SU-DHL-6 (cell line): ENCODE results near the gene GSTO1.

Source experiments
- H2AFZ ChIP-seq: fragments of 200-600 bp; sonication (generic); 2 replicates; pipeline ENCODE4 v1.6.1; 2014; ENCODE audit warnings: low read depth, mild to moderate bottlenecking, moderate library complexity, mixed read lengths, antibody characterized with exemption, low read length; ENCODE audit not compliant: severe bottlenecking
- H3F3A ChIP-seq: fragments of 200-600 bp; shearing (Covaris generic); 2 replicates; pipeline ENCODE4 v1.6.0; 2016; ENCODE audit warnings: antibody characterized with exemption, mild to moderate bottlenecking; ENCODE audit not compliant: insufficient read depth
- H3K27ac ChIP-seq: fragments of 200-600 bp; sonication (generic); 2 replicates; pipeline ENCODE4 v1.5.1; 2016; ENCODE audit warnings: low read depth, mild to moderate bottlenecking, low read length, moderate library complexity, mixed read lengths
- H3K27me3 ChIP-seq: fragments of 200-600 bp; sonication (generic), shearing (Covaris generic); 2 replicates; pipeline ENCODE4 v1.6.0; 2014; ENCODE audit warnings: mild to moderate bottlenecking, low read length
- H3K36me3 ChIP-seq: fragments of 200-600 bp; sonication (generic); 2 replicates; pipeline ENCODE4 v1.6.1; 2014; ENCODE audit warnings: mild to moderate bottlenecking, low read length, mixed read lengths
- H3K4me2 ChIP-seq: fragments of 300-600, 200-600 bp; shearing (Covaris generic), sonication (generic); 2 replicates; pipeline ENCODE4 v1.6.0; 2014; ENCODE audit warnings: low read length, low read depth, mild to moderate bottlenecking; ENCODE audit not compliant: poor library complexity, severe bottlenecking
- H3K4me3 ChIP-seq: fragments of 200-600 bp; sonication (generic); 2 replicates; pipeline ENCODE4 v1.5.1; 2014; ENCODE audit warnings: antibody characterized with exemption, low read length, mild to moderate bottlenecking, mixed read lengths; ENCODE audit not compliant: insufficient read depth, poor library complexity, severe bottlenecking
- H3K79me2 ChIP-seq: fragments of 200-600 bp; sonication (generic); 2 replicates; pipeline ENCODE4 v1.6.1; 2014; ENCODE audit warnings: mild to moderate bottlenecking, low read length, moderate library complexity; ENCODE audit not compliant: insufficient read depth
- H3K9ac ChIP-seq: fragments of 200-600 bp; sonication (generic); 2 replicates; pipeline ENCODE4 v1.7.0; 2014; ENCODE audit warnings: mild to moderate bottlenecking, low read length
- H3K9me2 ChIP-seq: fragments of 200-600 bp; sonication (generic); replicated peaks from 2 replicates; pipeline ENCODE4 v1.6.1; 2014; ENCODE audit warnings: low read length; ENCODE audit not compliant: insufficient read depth
- H3K9me3 ChIP-seq: fragments of 200-600 bp; sonication (generic); 2 replicates; pipeline ENCODE4 v1.6.1; 2014; ENCODE audit warnings: low read length, mixed read lengths; ENCODE audit not compliant: insufficient read depth
- H4K20me1 ChIP-seq: fragments of 200-600 bp; sonication (generic); 2 replicates; pipeline ENCODE4 v1.6.1; 2014; ENCODE audit warnings: low read depth, mild to moderate bottlenecking, antibody characterized with exemption, low read length, moderate library complexity, mixed read lengths
- EZH2phosphoT487 ChIP-seq: fragments of 200-600 bp; sonication (generic), shearing (Covaris generic); conservative IDR thresholded peaks from 2 replicates; pipeline ENCODE4 v1.6.1; 2018; ENCODE audit warnings: mild to moderate bottlenecking, antibody characterized with exemption, low read length, moderate library complexity, mixed read lengths
- TF ChIP-seq, protein P1 (sequence below): fragments of 200-600 bp; sonication (generic); IDR thresholded peaks from one replicate; pipeline ENCODE4 v1.5.1; 2017; ENCODE audit warnings: antibody characterized with exemption, mild to moderate bottlenecking, low read length, moderate library complexity; ENCODE audit not compliant: insufficient read depth, poor library complexity, severe bottlenecking

GSTO1 gene

DNA sequence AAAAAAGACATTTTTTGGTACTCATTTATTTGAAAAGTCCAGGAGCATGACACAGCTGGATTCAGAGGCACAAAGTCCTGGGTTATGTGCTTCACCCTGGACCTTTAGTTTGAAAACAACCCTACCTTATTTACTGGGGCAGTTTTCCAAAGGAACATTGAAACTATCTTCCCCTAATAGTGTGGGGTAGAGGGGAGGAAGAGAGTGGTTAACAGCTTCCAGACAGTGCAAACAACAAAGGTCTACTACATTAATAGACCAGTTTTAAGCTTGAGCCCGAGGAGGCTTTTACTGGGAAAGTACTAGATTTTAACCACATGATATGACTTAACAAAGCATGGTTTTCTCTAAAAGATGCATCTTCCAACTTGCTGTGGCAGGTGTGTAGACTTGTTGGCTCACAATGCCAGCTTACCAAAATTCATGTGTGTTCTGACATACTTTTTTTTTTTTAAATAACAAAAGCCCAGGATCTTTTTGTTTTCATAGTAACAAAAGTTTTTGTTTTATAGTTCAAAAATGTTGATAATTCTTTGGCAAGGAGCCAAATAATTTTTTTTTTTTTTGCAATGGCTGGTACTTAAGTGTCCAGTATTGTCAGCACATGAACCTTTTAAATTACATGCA is 1.8 kb downstream of the GSTO1 start:
- H3K79me2 ChIP-seq = peaks cover 24% of the 10 kb centered on the region; the same call in 1 of the 2 replicates
- peaks cover 16% of the 10 kb centered on the region; the same call in 1 of the 2 replicates for H4K20me1 ChIP-seq
- no peak overlapping the region for H2AFZ ChIP-seq
- no peaks in the 10 kb centered on the region for H3K9me2 ChIP-seq
- H3K9me3 ChIP-seq = no peaks in the 10 kb centered on the region
- no peak overlapping the region for H3K4me3 ChIP-seq
- no peaks in the 10 kb centered on the region for H3K36me3 ChIP-seq
- no peaks in the 10 kb centered on the region for H3K27me3 ChIP-seq
- H3K27ac ChIP-seq = no peak overlapping the region
- H3F3A ChIP-seq = no peaks in the 10 kb centered on the region
- H3K9ac ChIP-seq = no peak overlapping the region
- no peak overlapping the region for H3K4me2 ChIP-seq
- TF ChIP-seq, protein P1, sequence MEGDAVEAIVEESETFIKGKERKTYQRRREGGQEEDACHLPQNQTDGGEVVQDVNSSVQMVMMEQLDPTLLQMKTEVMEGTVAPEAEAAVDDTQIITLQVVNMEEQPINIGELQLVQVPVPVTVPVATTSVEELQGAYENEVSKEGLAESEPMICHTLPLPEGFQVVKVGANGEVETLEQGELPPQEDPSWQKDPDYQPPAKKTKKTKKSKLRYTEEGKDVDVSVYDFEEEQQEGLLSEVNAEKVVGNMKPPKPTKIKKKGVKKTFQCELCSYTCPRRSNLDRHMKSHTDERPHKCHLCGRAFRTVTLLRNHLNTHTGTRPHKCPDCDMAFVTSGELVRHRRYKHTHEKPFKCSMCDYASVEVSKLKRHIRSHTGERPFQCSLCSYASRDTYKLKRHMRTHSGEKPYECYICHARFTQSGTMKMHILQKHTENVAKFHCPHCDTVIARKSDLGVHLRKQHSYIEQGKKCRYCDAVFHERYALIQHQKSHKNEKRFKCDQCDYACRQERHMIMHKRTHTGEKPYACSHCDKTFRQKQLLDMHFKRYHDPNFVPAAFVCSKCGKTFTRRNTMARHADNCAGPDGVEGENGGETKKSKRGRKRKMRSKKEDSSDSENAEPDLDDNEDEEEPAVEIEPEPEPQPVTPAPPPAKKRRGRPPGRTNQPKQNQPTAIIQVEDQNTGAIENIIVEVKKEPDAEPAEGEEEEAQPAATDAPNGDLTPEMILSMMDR = no peak
- TF ChIP-seq EZH2phosphoT487 = no peak

DNA sequence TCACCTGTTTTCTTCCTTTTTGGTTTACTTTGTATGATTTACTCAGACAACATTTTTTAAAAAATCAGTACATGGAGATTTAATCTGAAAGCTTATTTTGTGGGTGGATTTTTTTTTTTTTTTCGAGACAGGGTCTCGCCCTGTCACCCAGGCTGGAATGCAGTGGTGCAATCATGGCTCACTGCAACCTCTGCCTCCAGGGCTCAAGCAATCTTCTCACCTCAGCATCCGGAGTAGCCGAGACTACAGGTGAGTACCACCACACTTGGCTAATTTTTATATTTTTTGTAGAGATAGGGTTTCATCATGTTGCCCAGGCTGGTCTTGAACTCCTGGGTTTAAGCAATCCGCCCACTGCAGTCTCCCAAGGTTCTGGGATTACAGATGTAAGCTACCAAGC is 2.5 kb downstream of the GSTO1 start:
- Histone ChIP-seq H3K4me2 (no peak overlapping the region), H4K20me1 (peaks cover 16% of the 10 kb centered on the region; the same call in 1 of the 2 replicates), H3K79me2 (peaks cover 24% of the 10 kb centered on the region; the same call in 1 of the 2 replicates), H3K27ac (no peak overlapping the region), H3F3A (no peaks in the 10 kb centered on the region), H3K36me3 (no peaks in the 10 kb centered on the region), H3K9ac (no peak overlapping the region), H3K9me2 (no peaks in the 10 kb centered on the region), H3K4me3 (no peak overlapping the region), H3K9me3 (no peaks in the 10 kb centered on the region), H2AFZ (no peak overlapping the region), H3K27me3 (no peaks in the 10 kb centered on the region)
- no peak for TF ChIP-seq EZH2phosphoT487
- TF ChIP-seq, protein P1 = no peak

DNA sequence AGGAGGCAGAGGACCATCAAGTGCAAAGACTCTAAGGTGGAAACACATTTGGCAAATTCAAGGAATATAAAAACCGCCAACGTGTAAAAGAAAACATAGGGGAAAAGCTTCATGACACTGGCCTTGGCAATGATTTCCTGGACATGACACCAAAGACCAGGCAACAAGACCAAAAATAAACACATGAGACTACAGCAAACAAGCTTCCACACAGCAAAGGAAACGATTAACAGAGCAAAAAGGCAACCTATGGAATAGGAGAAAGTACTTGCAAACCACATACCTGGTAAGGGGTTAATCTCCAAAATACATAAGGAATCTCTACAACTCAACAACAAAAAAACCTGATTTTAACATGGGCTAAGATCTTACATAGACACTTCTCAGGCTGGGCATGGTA is 3.5 kb downstream of the GSTO1 start:
- H3K79me2 ChIP-seq = peaks cover 25% of the 10 kb centered on the region; the same call in 1 of the 2 replicates
- TF ChIP-seq, protein P1 = no peak
- TF ChIP-seq EZH2phosphoT487 = no peak
- no peak overlapping the region for H3K4me3 ChIP-seq
- H3K9ac ChIP-seq = no peak overlapping the region
- H3K4me2 ChIP-seq = no peak overlapping the region
- no peaks in the 10 kb centered on the region for H3K27me3 ChIP-seq
- H4K20me1 ChIP-seq = peaks cover 16% of the 10 kb centered on the region; the same call in 1 of the 2 replicates
- no peak overlapping the region for H2AFZ ChIP-seq
- H3K36me3 ChIP-seq = no peaks in the 10 kb centered on the region
- no peaks in the 10 kb centered on the region for H3K9me2 ChIP-seq
- H3K9me3 ChIP-seq = no peaks in the 10 kb centered on the region
- no peaks in the 10 kb centered on the region for H3F3A ChIP-seq
- no peak overlapping the region for H3K27ac ChIP-seq
